HL-60 (cell line): ENCODE results near the gene MFSD1.

ENCODE experiments used
- CTCF ChIP-seq: IDR thresholded peaks from one replicate; pipeline ENCODE4 v1.5.1; 2011; ENCODE audit warnings: low read length, control low read depth, inconsistent platforms; ENCODE audit not compliant: insufficient read depth
- GABPA ChIP-seq: IDR thresholded peaks from 2 replicates; pipeline ENCODE4 v1.6.1; 2012; ENCODE audit warnings: low read depth
- POLR2AphosphoS5 ChIP-seq: IDR thresholded peaks from 2 replicates; pipeline ENCODE4 v1.6.1; 2012; ENCODE audit warnings: low read depth
- SPI1 ChIP-seq: IDR thresholded peaks from 2 replicates; pipeline ENCODE4 v1.6.1; 2012; ENCODE audit warnings: low read depth, mild to moderate bottlenecking, borderline replicate concordance
- TF ChIP-seq, protein P1 (sequence below): IDR thresholded peaks from 2 replicates; pipeline ENCODE4 v1.6.1; 2012; ENCODE audit warnings: low read depth; ENCODE audit not compliant: insufficient replicate concordance

GRCh38 chr3:158839966-158840365, 38.1 kb downstream of the MFSD1 start:
- TF ChIP-seq GABPA, result no peak
- TF ChIP-seq CTCF, result no peak
- no peak for TF ChIP-seq POLR2AphosphoS5
- TF ChIP-seq, protein P1, sequence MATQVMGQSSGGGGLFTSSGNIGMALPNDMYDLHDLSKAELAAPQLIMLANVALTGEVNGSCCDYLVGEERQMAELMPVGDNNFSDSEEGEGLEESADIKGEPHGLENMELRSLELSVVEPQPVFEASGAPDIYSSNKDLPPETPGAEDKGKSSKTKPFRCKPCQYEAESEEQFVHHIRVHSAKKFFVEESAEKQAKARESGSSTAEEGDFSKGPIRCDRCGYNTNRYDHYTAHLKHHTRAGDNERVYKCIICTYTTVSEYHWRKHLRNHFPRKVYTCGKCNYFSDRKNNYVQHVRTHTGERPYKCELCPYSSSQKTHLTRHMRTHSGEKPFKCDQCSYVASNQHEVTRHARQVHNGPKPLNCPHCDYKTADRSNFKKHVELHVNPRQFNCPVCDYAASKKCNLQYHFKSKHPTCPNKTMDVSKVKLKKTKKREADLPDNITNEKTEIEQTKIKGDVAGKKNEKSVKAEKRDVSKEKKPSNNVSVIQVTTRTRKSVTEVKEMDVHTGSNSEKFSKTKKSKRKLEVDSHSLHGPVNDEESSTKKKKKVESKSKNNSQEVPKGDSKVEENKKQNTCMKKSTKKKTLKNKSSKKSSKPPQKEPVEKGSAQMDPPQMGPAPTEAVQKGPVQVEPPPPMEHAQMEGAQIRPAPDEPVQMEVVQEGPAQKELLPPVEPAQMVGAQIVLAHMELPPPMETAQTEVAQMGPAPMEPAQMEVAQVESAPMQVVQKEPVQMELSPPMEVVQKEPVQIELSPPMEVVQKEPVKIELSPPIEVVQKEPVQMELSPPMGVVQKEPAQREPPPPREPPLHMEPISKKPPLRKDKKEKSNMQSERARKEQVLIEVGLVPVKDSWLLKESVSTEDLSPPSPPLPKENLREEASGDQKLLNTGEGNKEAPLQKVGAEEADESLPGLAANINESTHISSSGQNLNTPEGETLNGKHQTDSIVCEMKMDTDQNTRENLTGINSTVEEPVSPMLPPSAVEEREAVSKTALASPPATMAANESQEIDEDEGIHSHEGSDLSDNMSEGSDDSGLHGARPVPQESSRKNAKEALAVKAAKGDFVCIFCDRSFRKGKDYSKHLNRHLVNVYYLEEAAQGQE, result no peak
- no peak for TF ChIP-seq SPI1
